HepG2 (cell line): ENCODE results near the gene CDK3. TPM values are rescaled to one million over a fixed set of nuclear protein-coding genes. Genes with fewer than 3 reads are reported as not detected.

Experiments used
- ADNP ChIP-seq: sonication (generic); formaldehyde crosslinking; IDR thresholded peaks from 2 replicates; pipeline ENCODE4 v1.4.0; 2020; ENCODE audit warnings: missing genetic modification reagents
- AGO2 ChIP-seq: fragments of 200-400 bp; formaldehyde crosslinking; optimal IDR thresholded peaks from 2 replicates; pipeline ENCODE3; 2017; ENCODE audit warnings: mild to moderate bottlenecking, low read depth, low read length, moderate library complexity
- DR1 ChIP-seq: sonication (generic); formaldehyde crosslinking; IDR thresholded peaks from 2 replicates; pipeline ENCODE4 v1.8.0; 2021; ENCODE audit warnings: mild to moderate bottlenecking, missing genetic modification reagents, inconsistent platforms
- EP300 ChIP-seq, 3 experiments: sonication (generic) in 1 of 3; formaldehyde crosslinking in 1 of 3; IDR thresholded peaks; 2 replicates each; pipeline versions ENCODE4 v1.5.1 to v1.6.1; 2011 to 2020; ENCODE audit warnings: low read depth in 2 of 3, low read length in 2 of 3, borderline replicate concordance in 1 of 3, improper control_type of control experiment in 1 of 3, mild to moderate bottlenecking in 1 of 3, missing genetic modification reagents in 1 of 3, moderate library complexity in 1 of 3
- HOXA3 ChIP-seq: sonication (generic); formaldehyde crosslinking; IDR thresholded peaks from 2 replicates; pipeline ENCODE4 v1.5.0; 2020; ENCODE audit warnings: missing genetic modification reagents
- JUNB ChIP-seq: sonication (generic); formaldehyde crosslinking; IDR thresholded peaks from 2 replicates; pipeline ENCODE4 v1.8.0; 2022; ENCODE audit warnings: missing genetic modification reagents, mild to moderate bottlenecking, borderline replicate concordance
- KDM5B ChIP-seq: sonication (generic); formaldehyde crosslinking; IDR thresholded peaks from 2 replicates; pipeline ENCODE4 v1.4.0; 2020; ENCODE audit warnings: missing genetic modification reagents, mild to moderate bottlenecking, borderline replicate concordance
- KMT2B ChIP-seq: IDR thresholded peaks from 2 replicates; pipeline ENCODE4 v1.6.1; 2016; ENCODE audit warnings: missing genetic modification reagents, missing compliant biosample characterization
- MTA3 ChIP-seq: sonication (generic); formaldehyde crosslinking; IDR thresholded peaks from 2 replicates; pipeline ENCODE4 v1.4.0; 2020; ENCODE audit warnings: missing genetic modification reagents
- NONO ChIP-seq, 2 experiments: fragments of 450-650 bp in 1 of 2; sonication (generic) in 1 of 2; formaldehyde crosslinking in 1 of 2; IDR thresholded peaks in 1 of 2; conservative IDR thresholded peaks in 1 of 2; 2 replicates each; pipeline versions ENCODE4 v1.6.1 to v1.8.0; 2017 to 2022; ENCODE audit warnings: mild to moderate bottlenecking in 1 of 2, missing genetic modification reagents in 1 of 2, moderate library complexity in 1 of 2
- NR2F2 ChIP-seq: IDR thresholded peaks from 2 replicates; pipeline ENCODE4 v1.6.1; 2012; ENCODE audit warnings: low read depth, inconsistent platforms, borderline replicate concordance
- POLR2AphosphoS5 ChIP-seq: IDR thresholded peaks from 2 replicates; pipeline ENCODE4 v1.6.1; 2012; ENCODE audit warnings: low read depth, low read length
- TCF7L2 ChIP-seq: IDR thresholded peaks from 2 replicates; pipeline ENCODE4 v1.6.1; 2011; ENCODE audit warnings: mild to moderate bottlenecking, low read depth, low read length, moderate library complexity
- ZNF20 ChIP-seq: sonication (generic); formaldehyde crosslinking; IDR thresholded peaks from 2 replicates; pipeline ENCODE4 v1.4.0; 2020; ENCODE audit warnings: mild to moderate bottlenecking, moderate library complexity, missing genetic modification reagents
- ZNF274 ChIP-seq: sonication (generic); formaldehyde crosslinking; IDR thresholded peaks from 2 replicates; pipeline ENCODE4 v1.5.1; 2020; ENCODE audit warnings: mild to moderate bottlenecking, missing genetic modification reagents
- ZNF7 ChIP-seq: IDR thresholded peaks from 2 replicates; pipeline ENCODE4 v1.6.1; 2016; ENCODE audit warnings: missing biosample characterization, missing genetic modification reagents
- polyA plus RNA-seq, 8 experiments: library from polyadenylated mRNA; depleted of rRNA in 3 of 8; stranded (reverse) in 7 of 8; unstranded in 1 of 8; fragments of >200 nt; fragmentation: Illumina TruSeq in 4 of 8; extraction: Trizol in 4 of 8; gene quantifications; 2 replicates each; pipeline versions ENCODE4 v1.2.1 to v1.2.3, GENCODE V29; 2011 to 2016; ENCODE audit warnings: low read depth in 4 of 8, missing spikeins in 1 of 8, mixed read lengths in 1 of 8; ENCODE audit not compliant: insufficient read depth in 1 of 8
- total RNA-seq, 5 experiments: library from RNA; depleted of rRNA; stranded (reverse); fragments of >200 nt; fragmentation: Illumina TruSeq; extraction: Trizol; gene quantifications; 2 replicates each; pipeline ENCODE4 v1.2.3, GENCODE V29; 2016; ENCODE audit warnings: low read depth in 1 of 5
- TF ChIP-seq, protein P1 (sequence below): sonication (generic); formaldehyde crosslinking; IDR thresholded peaks from 2 replicates; pipeline ENCODE4 v1.4.0; 2020; ENCODE audit warnings: mild to moderate bottlenecking, missing genetic modification reagents
- TF ChIP-seq, protein P2 (sequence below): sonication (generic); formaldehyde crosslinking; IDR thresholded peaks from 2 replicates; pipeline ENCODE4 v1.4.0; 2020; ENCODE audit warnings: missing genetic modification reagents
- TF ChIP-seq, protein P3 (sequence below): sonication (generic); formaldehyde crosslinking; IDR thresholded peaks from 2 replicates; pipeline ENCODE4 v1.8.0; 2022; ENCODE audit warnings: mild to moderate bottlenecking, missing genetic modification reagents; ENCODE audit not compliant: insufficient replicate concordance
- TF ChIP-seq, protein P4 (sequence below): sonication (generic); formaldehyde crosslinking; IDR thresholded peaks from 2 replicates; pipeline ENCODE4 v1.4.0; 2020; ENCODE audit warnings: low read depth, mild to moderate bottlenecking, missing genetic modification reagents

Gene CDK3
- total and polyA plus RNA-seq, 2 of the 13 experiments (the other 11 are each of a cell fraction or from before 2014, with no cell fraction given) = 5.8 to 11.4 TPM

DNA sequence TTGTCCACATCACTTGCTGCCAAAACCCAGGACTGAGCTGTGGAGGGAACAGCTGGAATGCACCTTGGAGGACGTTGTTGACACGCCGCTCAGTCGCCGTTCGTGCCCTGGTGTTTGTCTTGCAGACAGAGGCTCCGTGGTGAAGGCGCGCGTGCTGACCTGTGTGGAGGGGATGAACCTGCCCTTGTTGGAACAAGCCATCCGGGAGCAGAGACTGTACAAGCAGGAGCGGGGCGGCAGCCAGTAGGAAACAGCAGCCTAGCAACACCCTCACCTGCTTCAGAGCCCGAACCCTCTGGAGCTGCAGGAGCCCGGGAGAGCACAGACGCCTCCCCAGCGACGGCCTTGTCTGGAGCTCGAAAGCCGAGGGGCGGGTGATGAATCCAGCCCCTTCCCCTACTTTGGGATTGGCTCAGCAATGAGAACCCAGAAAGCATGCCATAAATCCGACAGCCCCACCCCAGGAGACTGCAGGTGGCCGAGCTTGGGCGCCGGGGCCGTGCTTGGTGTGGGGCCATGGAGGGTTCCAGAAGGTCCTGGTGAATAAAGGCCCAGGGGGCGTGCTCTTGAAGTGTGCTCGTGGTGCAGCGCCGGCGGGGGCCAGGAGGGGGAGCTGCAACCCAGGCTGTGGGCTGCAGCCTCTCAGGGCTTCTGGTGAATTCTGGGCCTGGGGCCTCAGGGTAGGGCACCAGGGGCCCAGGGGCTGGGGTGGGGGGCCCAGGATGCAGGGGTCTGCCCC is 470 bp upstream of the CDK3 start (continued):
- TF ChIP-seq AGO2 = peak; percentile 10
- no peak; the same call in 1 of the 2 replicates for TF ChIP-seq KDM5B (CRISPR knock-in tag)
- TF ChIP-seq, protein P1, sequence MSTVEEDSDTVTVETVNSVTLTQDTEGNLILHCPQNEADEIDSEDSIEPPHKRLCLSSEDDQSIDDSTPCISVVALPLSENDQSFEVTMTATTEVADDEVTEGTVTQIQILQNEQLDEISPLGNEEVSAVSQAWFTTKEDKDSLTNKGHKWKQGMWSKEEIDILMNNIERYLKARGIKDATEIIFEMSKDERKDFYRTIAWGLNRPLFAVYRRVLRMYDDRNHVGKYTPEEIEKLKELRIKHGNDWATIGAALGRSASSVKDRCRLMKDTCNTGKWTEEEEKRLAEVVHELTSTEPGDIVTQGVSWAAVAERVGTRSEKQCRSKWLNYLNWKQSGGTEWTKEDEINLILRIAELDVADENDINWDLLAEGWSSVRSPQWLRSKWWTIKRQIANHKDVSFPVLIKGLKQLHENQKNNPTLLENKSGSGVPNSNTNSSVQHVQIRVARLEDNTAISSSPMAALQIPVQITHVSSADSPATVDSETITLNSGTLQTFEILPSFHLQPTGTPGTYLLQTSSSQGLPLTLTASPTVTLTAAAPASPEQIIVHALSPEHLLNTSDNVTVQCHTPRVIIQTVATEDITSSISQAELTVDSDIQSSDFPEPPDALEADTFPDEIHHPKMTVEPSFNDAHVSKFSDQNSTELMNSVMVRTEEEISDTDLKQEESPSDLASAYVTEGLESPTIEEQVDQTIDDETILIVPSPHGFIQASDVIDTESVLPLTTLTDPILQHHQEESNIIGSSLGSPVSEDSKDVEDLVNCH (CRISPR knock-in tag) = 0 out of 2 replicates have a peak, but pooled peaks have one; percentile 24
- TF ChIP-seq NR2F2 = no peak
- peak; percentile 66; the same call in 1 of the 2 replicates for TF ChIP-seq HOXA3 (CRISPR knock-in tag)
- TF ChIP-seq, protein P2, sequence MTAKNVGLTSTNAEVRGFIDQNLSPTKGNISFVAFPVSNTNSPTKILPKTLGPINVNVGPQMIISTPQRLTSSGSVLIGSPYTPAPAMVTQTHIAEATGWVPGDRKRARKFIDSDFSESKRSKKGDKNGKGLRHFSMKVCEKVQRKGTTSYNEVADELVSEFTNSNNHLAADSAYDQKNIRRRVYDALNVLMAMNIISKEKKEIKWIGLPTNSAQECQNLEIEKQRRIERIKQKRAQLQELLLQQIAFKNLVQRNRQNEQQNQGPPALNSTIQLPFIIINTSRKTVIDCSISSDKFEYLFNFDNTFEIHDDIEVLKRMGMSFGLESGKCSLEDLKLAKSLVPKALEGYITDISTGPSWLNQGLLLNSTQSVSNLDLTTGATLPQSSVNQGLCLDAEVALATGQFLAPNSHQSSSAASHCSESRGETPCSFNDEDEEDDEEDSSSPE (CRISPR knock-in tag) = no peak
- TF ChIP-seq, protein P3, sequence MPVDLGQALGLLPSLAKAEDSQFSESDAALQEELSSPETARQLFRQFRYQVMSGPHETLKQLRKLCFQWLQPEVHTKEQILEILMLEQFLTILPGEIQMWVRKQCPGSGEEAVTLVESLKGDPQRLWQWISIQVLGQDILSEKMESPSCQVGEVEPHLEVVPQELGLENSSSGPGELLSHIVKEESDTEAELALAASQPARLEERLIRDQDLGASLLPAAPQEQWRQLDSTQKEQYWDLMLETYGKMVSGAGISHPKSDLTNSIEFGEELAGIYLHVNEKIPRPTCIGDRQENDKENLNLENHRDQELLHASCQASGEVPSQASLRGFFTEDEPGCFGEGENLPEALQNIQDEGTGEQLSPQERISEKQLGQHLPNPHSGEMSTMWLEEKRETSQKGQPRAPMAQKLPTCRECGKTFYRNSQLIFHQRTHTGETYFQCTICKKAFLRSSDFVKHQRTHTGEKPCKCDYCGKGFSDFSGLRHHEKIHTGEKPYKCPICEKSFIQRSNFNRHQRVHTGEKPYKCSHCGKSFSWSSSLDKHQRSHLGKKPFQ (CRISPR knock-in tag) = peak; percentile 44
- TF ChIP-seq EP300 (IDR thresholded peaks at IDR 0.05; ENCODE audit: low read depth in 2 of 2, low read length in 2 of 2) = peak in 1 of 2 experiments; percentile 16; a peak in 1 of 4 replicates
- no peak for TF ChIP-seq EP300 (CRISPR knock-in tag; IDR thresholded peaks at IDR 0.05; ENCODE audit: borderline replicate concordance)
- TF ChIP-seq, protein P4, sequence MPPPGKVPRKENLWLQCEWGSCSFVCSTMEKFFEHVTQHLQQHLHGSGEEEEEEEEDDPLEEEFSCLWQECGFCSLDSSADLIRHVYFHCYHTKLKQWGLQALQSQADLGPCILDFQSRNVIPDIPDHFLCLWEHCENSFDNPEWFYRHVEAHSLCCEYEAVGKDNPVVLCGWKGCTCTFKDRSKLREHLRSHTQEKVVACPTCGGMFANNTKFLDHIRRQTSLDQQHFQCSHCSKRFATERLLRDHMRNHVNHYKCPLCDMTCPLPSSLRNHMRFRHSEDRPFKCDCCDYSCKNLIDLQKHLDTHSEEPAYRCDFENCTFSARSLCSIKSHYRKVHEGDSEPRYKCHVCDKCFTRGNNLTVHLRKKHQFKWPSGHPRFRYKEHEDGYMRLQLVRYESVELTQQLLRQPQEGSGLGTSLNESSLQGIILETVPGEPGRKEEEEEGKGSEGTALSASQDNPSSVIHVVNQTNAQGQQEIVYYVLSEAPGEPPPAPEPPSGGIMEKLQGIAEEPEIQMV (CRISPR knock-in tag) = no peak
- no peak for TF ChIP-seq ADNP (CRISPR knock-in tag)
- TF ChIP-seq ZNF7 (CRISPR knock-in tag) = no peak
- TF ChIP-seq JUNB (CRISPR knock-in tag) = no peak
- no peak for TF ChIP-seq POLR2AphosphoS5
- TF ChIP-seq ZNF20 (CRISPR knock-in tag) = no peak
- TF ChIP-seq NONO (IDR thresholded peaks at IDR 0.05) = no peak
- TF ChIP-seq NONO (CRISPR knock-in tag; conservative IDR thresholded peaks at IDR 0.05) = no peak
- no peak for TF ChIP-seq TCF7L2
- TF ChIP-seq KMT2B = no peak
- TF ChIP-seq ZNF274 = 0 out of 2 replicates have a peak, but pooled peaks have one; percentile 58
- no peak for TF ChIP-seq MTA3 (CRISPR knock-in tag)
- TF ChIP-seq DR1 (CRISPR knock-in tag) = no peak
